DOHH2 (cell line): Measurements from ENCODE around the gene C16orf90.

Source experiments
- H3F3A ChIP-seq: fragments of 200-600 bp; sonication (generic), shearing (Covaris generic); 2 replicates; pipeline ENCODE4 v1.6.0; 2016; ENCODE audit warnings: antibody characterized with exemption, mild to moderate bottlenecking; ENCODE audit not compliant: control insufficient read depth, insufficient read depth
- H3K27ac ChIP-seq: fragments of 200-600 bp; sonication (generic); 2 replicates; pipeline ENCODE4 v1.5.1; 2014; ENCODE audit warnings: low read depth, mild to moderate bottlenecking, low read length, moderate library complexity
- H3K27me3 ChIP-seq: fragments of 200-600 bp; sonication (generic); 2 replicates; pipeline ENCODE4 v1.6.1; 2014; ENCODE audit warnings: mild to moderate bottlenecking, low read length, mixed read lengths; ENCODE audit not compliant: control insufficient read depth
- H3K36me3 ChIP-seq: fragments of 200-600 bp; sonication (generic); 2 replicates; pipeline ENCODE4 v1.6.1; 2014; ENCODE audit warnings: mild to moderate bottlenecking, low read length, moderate library complexity, mixed read lengths; ENCODE audit not compliant: control insufficient read depth
- H3K4me1 ChIP-seq: fragments of 200-600 bp; sonication (generic); 2 replicates; pipeline ENCODE4 v1.6.1; 2014; ENCODE audit warnings: mild to moderate bottlenecking, low read length, mixed read lengths; ENCODE audit not compliant: control insufficient read depth
- H3K4me2 ChIP-seq: fragments of 200-600 bp; sonication (generic); 2 replicates; pipeline ENCODE4 v1.6.0; 2014; ENCODE audit warnings: mild to moderate bottlenecking, low read length, moderate library complexity
- H3K4me3 ChIP-seq: fragments of 200-600 bp; sonication (generic); 2 replicates; pipeline ENCODE4 v1.5.1; 2014; ENCODE audit warnings: mild to moderate bottlenecking, low read length, mixed read lengths
- H3K79me2 ChIP-seq: fragments of 200-600 bp; sonication (generic); 2 replicates; pipeline ENCODE4 v1.6.1; 2014; ENCODE audit warnings: mild to moderate bottlenecking, low read length, mixed read lengths; ENCODE audit not compliant: control insufficient read depth
- H3K9me2 ChIP-seq: fragments of 200-600 bp; sonication (generic); replicated peaks from 2 replicates; pipeline ENCODE4 v1.6.1; 2014; ENCODE audit warnings: mild to moderate bottlenecking, low read length, mixed read lengths; ENCODE audit not compliant: control insufficient read depth
- H3K9me3 ChIP-seq: fragments of 200-600 bp; sonication (generic); 2 replicates; pipeline ENCODE4 v1.6.1; 2014; ENCODE audit warnings: antibody characterized with exemption, low read length, mixed read lengths; ENCODE audit not compliant: control insufficient read depth, insufficient read depth
- H4K20me1 ChIP-seq: fragments of 200-600 bp; sonication (generic); 2 replicates; pipeline ENCODE4 v1.6.0; 2014; ENCODE audit warnings: low read depth, mild to moderate bottlenecking, antibody characterized with exemption, low read length, moderate library complexity; ENCODE audit not compliant: control insufficient read depth, insufficient read depth
- CTCF ChIP-seq: fragments of 200-600 bp; sonication (generic); IDR thresholded peaks from one replicate; pipeline ENCODE4 v1.5.1; 2014; ENCODE audit warnings: antibody characterized with exemption, mild to moderate bottlenecking, low read depth, low read length; ENCODE audit not compliant: poor library complexity, severe bottlenecking
- EZH2phosphoT487 ChIP-seq: fragments of 200-600 bp; sonication (generic); IDR thresholded peaks from 2 replicates; pipeline ENCODE4 v1.6.1; 2017; ENCODE audit warnings: borderline replicate concordance, mild to moderate bottlenecking, antibody characterized with exemption, low read length, moderate library complexity, mixed read lengths

C16orf90 gene

GRCh38 chr16:3472878-3473595 is 22.3 kb downstream of the C16orf90 start:
- peaks cover 14% of the 10 kb centered on the region; the same call in 1 of the 2 replicates for H3K9me3 ChIP-seq
- H4K20me1 ChIP-seq: no peaks in the 10 kb centered on the region
- TF ChIP-seq CTCF (no peak), EZH2phosphoT487 (no peak)
- no peaks in the 10 kb centered on the region for H3F3A ChIP-seq
- H3K36me3 ChIP-seq: peaks cover 15% of the 10 kb centered on the region
- no peaks in the 10 kb centered on the region for H3K9me2 ChIP-seq
- H3K27ac ChIP-seq: no peak overlapping the region
- no peaks in the 10 kb centered on the region for H3K27me3 ChIP-seq
- H3K4me3 ChIP-seq: no peak overlapping the region
- no peak overlapping the region for H3K4me2 ChIP-seq
- H3K4me1 ChIP-seq: no peaks in the 10 kb centered on the region
- peaks cover 84% of the 10 kb centered on the region for H3K79me2 ChIP-seq

- Histone ChIP-seq H3K9me2 (no peaks in the 10 kb centered on the region), H3K36me3 (peaks cover 15% of the 10 kb centered on the region), H4K20me1 (no peaks in the 10 kb centered on the region), H3F3A (no peaks in the 10 kb centered on the region), H3K9me3 (peaks cover 17% of the 10 kb centered on the region; the same call in 1 of the 2 replicates), H3K27me3 (no peaks in the 10 kb centered on the region), H3K4me1 (no peaks in the 10 kb centered on the region), H3K4me3 (no peak overlapping the region), H3K4me2 (no peak overlapping the region), H3K27ac (no peak overlapping the region), H3K79me2 (peaks cover 95% of the 10 kb centered on the region)
- no peak for TF ChIP-seq EZH2phosphoT487
- no peak for TF ChIP-seq CTCF
Observed at GRCh38 chr16:3471518-3472176, 23.6 kb downstream of the C16orf90 start.

GRCh38 chr16:3470723-3471122 is 24.6 kb downstream of the C16orf90 start:
- Histone ChIP-seq H3K4me1 (no peaks in the 10 kb centered on the region), H4K20me1 (no peaks in the 10 kb centered on the region), H3K36me3 (peaks cover 23% of the 10 kb centered on the region), H3K79me2 (peaks cover 97% of the 10 kb centered on the region), H3K27ac (no peak overlapping the region), H3K4me3 (no peak overlapping the region), H3K9me3 (peaks cover 17% of the 10 kb centered on the region; the same call in 1 of the 2 replicates), H3K9me2 (no peaks in the 10 kb centered on the region), H3K27me3 (no peaks in the 10 kb centered on the region), H3K4me2 (no peak overlapping the region), H3F3A (no peaks in the 10 kb centered on the region)
- TF ChIP-seq EZH2phosphoT487 (no peak), CTCF (no peak)
